HG02678 (cell line): Measurements from ENCODE around the gene TANGO6.

Experiments
- ATAC-seq: cut with Tn5 transposase; IDR thresholded peaks from one replicate; pipeline ENCODE4 v1.9.1; 2021; ENCODE audit warnings: mild to moderate bottlenecking, moderate library complexity; ENCODE audit not compliant: unreplicated experiment

TANGO6 gene

GRCh38 chr16:68999114-68999513 lies 155.8 kb downstream of the TANGO6 start:
- no peak for ATAC-seq

- ATAC-seq = no peak
Observed at GRCh38 chr16:69003500-69003899, 160.2 kb downstream of the TANGO6 start.

DNA sequence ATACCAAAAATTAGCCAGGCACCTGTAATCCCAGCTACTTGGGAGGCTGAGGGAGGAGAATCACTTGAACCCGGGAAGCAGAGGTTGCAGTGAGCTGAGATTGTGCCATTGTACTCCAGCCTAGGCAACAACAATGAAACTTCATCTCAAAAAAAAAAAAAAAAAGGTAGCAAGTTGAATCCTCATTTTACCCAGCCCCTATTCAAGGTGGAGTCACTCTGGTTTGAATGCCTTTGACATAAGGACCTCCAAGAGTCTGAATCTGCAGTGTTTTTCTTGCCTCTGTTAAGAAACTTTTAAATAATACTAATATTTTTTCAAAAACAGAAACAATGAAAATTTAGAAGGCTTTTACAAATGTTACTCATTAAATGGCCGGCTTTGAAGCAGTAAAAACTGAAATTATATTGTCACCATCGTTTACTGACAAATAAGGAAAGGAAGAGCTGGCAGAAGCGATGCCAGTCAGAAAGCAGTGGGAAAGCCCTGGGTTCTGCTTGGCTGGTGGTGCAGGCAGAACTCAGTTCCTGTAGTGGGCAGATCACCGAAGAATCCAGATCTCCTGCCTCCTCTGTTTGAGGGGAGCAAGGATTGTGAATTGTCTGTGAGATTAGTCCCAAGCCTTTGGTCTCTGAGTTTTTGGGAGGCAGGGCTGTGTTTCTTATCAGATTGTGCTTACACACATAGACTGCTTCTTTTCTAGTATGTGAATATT lies 162.5 kb downstream of the TANGO6 start:
- no peak for ATAC-seq

- ATAC-seq = no peak
Observed at GRCh38 chr16:69012906-69013305, 169.6 kb downstream of the TANGO6 start.

DNA sequence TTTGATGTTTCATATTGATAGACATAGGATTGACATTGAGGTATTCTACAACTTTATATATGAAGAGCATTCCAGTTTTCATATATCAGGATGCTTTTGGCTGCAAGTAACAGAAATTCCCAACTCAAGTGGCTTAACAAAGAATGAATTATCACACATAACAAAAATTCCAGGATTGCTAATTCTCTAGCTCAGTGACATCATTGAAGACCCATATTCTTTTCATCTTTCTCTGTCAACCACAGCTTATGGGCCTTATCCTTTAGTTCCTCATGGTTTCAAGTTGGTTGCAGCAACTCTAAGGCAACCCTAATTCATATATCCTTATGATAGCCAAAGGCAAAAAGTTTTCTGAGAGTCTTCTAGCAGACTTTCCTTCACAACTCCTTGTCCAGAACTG lies 170.7 kb downstream of the TANGO6 start:
- ATAC-seq = no peak

GRCh38 chr16:69014811-69015210 lies 171.5 kb downstream of the TANGO6 start:
- no peak for ATAC-seq

DNA sequence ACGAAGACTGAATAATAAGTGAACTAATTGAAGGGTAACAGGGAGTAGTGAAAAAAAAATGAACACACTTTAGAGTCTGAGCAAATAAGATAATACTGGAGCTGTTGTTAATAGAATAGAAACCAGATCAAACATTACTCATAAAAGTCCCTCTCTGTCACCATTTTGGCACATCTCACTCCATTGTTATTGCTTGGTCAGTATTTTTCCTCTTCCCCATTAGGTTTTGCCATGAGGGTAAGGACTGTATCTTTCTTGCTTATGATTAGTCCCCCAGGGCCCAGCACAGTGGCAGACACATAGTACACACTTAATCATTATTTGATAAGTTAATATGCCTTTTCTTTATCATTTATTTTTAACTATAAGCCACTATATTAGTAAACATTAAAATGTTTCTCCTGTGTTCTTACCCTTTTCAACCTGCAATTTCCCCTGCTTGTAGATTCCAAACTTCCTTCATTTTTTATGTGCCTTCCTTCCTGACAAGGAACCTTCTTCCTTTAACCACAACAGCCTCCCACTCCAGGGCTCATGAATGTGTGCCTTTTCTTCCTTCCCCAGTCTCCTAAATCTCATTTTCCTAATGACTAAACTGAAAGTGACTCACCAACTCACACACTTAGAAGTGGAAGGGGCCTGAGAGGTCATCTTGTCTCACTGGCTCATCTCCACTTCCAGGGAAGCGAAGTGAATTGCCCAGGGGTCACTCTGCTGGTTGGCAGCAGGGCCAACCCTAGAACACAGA lies 173.9 kb downstream of the TANGO6 start:
- no peak for ATAC-seq

DNA sequence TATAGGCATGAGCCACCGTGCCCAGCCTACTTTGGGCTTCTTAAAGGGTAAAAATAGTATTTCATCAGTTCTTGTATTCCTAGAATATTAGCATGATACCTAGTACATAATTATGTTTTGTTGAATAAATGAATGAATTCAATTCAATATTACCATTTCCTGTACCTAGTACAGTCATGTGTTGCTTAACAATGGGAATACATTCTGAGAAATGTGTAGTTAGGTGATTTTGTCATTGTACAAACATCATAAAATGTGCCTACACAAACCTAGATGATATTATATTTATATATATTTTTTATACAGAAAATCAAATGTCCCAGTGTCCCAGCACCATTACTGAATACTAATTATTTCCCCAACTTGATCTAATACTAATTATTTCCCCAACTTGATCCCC lies 176.5 kb downstream of the TANGO6 start:
- ATAC-seq = no peak

DNA sequence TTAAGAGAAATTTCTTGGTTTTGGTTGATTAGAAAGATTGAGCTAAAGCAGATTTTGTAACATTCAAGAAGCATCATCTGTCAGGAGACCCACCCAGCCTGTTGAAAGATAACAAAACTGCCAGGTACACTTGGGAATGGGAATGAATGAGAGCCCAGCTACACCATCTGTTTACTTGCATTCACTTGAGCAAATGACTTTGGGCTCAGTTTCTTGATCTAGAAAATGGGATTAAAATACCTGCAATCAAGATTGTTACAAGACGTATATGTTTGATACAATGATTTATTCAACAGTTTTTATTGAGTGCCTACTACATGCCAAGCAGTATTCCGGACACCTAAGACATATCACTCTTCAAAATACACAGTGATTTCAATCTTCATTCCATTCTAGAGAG lies 185.8 kb downstream of the TANGO6 start:
- ATAC-seq = no peak

DNA sequence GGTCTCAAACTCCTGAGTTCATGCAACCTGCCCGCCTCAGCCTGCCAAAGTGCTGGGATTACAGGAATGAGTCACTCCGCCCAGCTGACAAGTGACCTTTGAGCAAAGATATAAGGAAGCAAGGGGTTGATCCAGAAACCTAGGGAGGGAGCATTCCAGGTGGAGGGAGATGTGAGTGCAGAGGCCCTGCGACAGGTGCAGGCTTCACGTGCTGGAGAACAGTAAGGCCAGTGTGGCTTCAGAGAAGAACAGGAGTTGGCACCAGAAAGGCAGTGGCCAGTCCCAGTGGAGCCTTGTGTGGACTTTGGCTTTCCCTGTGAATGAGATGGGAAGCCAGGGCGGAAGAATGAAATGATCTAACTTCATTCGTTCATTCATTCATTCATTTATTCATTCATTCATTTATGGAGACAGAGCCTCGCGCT lies 188.6 kb downstream of the TANGO6 start:
- ATAC-seq = no peak

DNA sequence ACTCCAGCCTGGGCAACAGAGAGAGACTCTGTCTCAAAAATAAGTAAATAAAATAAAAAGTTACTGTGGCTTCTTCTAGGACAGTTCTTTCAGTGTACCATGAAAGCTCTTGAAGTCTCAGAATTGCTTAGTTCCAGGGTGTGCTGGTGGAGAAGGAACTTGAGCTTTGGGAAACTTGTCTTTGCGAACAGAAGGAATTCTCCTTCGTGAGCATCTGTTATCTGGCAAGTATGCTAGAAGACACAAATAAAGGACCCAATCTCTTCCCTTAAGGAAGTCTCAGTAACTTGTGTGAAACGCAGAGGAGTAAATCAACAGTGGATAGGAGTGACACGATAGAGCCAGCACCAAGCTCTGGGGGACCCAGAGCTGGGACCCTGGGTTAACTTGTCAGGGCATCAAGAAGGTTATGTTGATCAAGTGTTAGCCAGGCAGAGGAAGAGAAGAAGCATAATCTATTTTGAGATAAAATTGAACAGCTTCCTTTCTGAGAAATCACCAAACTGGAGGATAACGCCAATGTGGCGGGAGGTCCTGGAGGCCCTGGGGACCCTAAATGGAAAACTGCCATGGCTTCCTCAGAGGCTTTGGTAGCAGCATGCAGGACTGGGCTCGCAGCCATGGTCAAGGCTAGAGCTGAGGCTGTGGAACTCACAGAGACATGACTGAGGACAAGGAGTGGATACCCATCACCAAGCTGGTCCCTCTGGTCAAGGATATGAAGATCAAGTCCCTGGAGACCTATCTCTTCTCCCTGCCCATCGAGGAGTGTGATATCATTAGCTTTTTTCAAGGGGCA lies 190.0 kb downstream of the TANGO6 start:
- ATAC-seq = no peak

GRCh38 chr16:69035375-69035774 lies 192.0 kb downstream of the TANGO6 start:
- no peak for ATAC-seq

DNA sequence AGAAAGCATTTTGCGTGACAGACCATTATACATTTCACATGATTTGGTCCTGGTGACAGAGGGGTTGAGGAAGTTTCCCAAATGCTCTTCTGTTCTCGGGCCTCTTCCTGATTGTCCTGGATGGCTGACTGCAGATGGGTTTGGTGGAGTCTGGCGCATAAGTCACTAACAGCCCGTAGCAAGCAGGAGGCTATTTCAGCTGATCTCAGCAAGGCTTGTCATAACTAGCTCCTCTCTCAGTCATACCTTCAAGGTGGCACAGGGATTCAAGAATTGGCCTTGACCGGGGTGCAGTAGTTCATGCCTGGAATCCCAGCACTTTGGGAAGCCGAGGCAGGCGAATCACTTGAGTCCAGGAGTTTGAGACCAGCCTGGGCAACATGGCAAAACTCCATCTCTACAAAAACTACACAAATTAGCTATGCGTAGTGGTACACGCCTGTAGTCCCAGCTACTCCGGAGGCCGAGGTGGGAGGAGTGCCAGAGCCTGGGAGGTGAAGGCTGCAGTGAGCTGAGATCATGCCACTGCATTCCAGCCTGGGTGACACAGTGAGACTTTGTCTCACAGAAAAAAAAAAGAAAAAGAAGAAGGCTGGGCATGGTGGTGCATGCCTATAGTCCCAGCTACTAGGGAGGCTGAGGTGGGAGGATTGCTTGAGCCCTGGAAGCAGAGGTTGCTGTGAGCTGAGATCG lies 193.2 kb downstream of the TANGO6 start:
- ATAC-seq = no peak

GRCh38 chr16:69037373-69038160 lies 194.2 kb downstream of the TANGO6 start:
- ATAC-seq = no peak

- ATAC-seq = no peak
Observed at GRCh38 chr16:69039333-69039941, 196.1 kb downstream of the TANGO6 start.

DNA sequence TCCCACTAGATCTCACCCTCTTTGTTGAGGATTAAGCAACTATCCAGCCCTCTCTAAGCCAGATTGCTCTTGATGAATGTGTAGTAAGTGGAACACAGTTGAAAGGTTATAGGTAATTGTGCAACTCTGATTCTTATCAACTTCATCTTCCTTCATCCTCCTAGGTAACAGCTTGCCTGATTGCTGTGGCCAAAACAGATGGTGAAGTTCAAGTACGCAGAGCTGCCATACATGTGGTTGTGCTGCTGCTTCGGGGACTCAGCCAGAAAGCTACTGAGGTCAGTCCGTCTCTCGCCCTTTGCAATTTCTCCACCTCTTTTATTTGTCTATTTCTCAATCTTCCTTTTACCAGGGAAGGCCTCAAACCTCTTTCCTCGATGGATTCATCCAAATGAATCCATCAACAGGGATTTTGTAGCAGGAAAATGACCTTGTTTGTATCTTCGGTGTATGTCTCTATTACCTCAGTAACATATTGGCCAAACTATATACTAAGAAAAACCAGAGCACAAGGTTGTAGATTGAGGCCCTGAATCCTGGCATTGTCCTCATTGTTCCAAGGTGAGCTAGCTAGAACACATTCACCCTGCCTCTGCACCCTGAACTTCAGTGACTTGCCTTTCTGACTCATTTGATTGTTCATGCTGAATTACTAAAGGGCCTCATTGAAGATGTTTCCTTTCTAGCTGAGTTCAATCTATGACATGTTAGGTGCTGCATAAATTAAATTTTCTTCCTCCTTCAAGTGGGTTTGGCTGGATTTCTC lies 197.0 kb downstream of the TANGO6 start:
- ATAC-seq = no peak

GRCh38 chr16:69048328-69049120 lies 205.2 kb downstream of the TANGO6 start:
- ATAC-seq = no peak

GRCh38 chr16:69049146-69049545 lies 205.8 kb downstream of the TANGO6 start:
- ATAC-seq = no peak
